HepG2 (cell line): Measurements from ENCODE around the gene SEBOX. TPM values are rescaled to one million over a fixed set of nuclear protein-coding genes. Genes with fewer than 3 reads are reported as not detected.

ENCODE experiments used
- CBX2 ChIP-seq, 2 experiments: fragments of 200-600 bp in 1 of 2; sonication (generic); formaldehyde crosslinking in 1 of 2; IDR thresholded peaks; 2 replicates each; pipeline versions ENCODE4 v1.7.0 to v1.8.1; 2018 to 2022; ENCODE audit warnings: low read depth in 2 of 2, low read length in 1 of 2, mild to moderate bottlenecking in 1 of 2, missing genetic modification reagents in 1 of 2
- DNMT3B ChIP-seq: conservative IDR thresholded peaks from 2 replicates; pipeline ENCODE4 v1.6.1; 2016; ENCODE audit warnings: missing biosample characterization, control low read depth
- ISX ChIP-seq: sonication (generic); formaldehyde crosslinking; conservative IDR thresholded peaks from 2 replicates; pipeline ENCODE4 v1.5.0; 2020; ENCODE audit warnings: missing genetic modification reagents
- MXD3 ChIP-seq: IDR thresholded peaks from 2 replicates; pipeline ENCODE4 v1.6.1; 2016; ENCODE audit warnings: mild to moderate bottlenecking, missing biosample characterization, missing genetic modification reagents
- NFRKB ChIP-seq: fragments of 450-650 bp; IDR thresholded peaks from 2 replicates; pipeline ENCODE4 v1.6.1; 2017
- POLR2G ChIP-seq: fragments of 200-400 bp; formaldehyde crosslinking; IDR thresholded peaks from 2 replicates; pipeline ENCODE4 v1.6.1; 2018; ENCODE audit warnings: mild to moderate bottlenecking, low read depth, low read length, moderate library complexity
- RFX3 ChIP-seq: IDR thresholded peaks from 2 replicates; pipeline ENCODE4 v1.6.1; 2016; ENCODE audit warnings: missing biosample characterization, missing genetic modification reagents
- SATB2 ChIP-seq: sonication (generic); formaldehyde crosslinking; IDR thresholded peaks from 2 replicates; pipeline ENCODE4 v1.5.0; 2020; ENCODE audit warnings: missing genetic modification reagents
- SMARCE1 ChIP-seq: fragments of 450-650 bp; IDR thresholded peaks from 2 replicates; pipeline ENCODE4 v1.6.1; 2017; ENCODE audit warnings: borderline replicate concordance
- SNAPC2 ChIP-seq: sonication (generic); formaldehyde crosslinking; IDR thresholded peaks from 2 replicates; pipeline ENCODE4 v1.8.1; 2022; ENCODE audit warnings: mild to moderate bottlenecking, missing genetic modification reagents
- SP140L ChIP-seq: sonication (generic); formaldehyde crosslinking; IDR thresholded peaks from 2 replicates; pipeline ENCODE4 v1.4.0; 2020; ENCODE audit warnings: missing genetic modification reagents, borderline replicate concordance
- TAF15 ChIP-seq: fragments of 200-400 bp; formaldehyde crosslinking; IDR thresholded peaks from one replicate; pipeline ENCODE4 v1.6.1; 2018; ENCODE audit warnings: mild to moderate bottlenecking, low read depth, low read length; ENCODE audit not compliant: poor library complexity, severe bottlenecking
- TBX3 ChIP-seq: fragments of 450-650 bp; IDR thresholded peaks from 2 replicates; pipeline ENCODE4 v1.6.1; 2017; ENCODE audit warnings: antibody characterized with exemption, mild to moderate bottlenecking, inconsistent platforms, borderline replicate concordance
- ZNF160 ChIP-seq: sonication (generic); formaldehyde crosslinking; IDR thresholded peaks from 2 replicates; pipeline ENCODE4 v1.8.0; 2022; ENCODE audit warnings: mild to moderate bottlenecking, inconsistent platforms, missing genetic modification reagents
- ZNF367 ChIP-seq: sonication (generic); formaldehyde crosslinking; IDR thresholded peaks from 2 replicates; pipeline ENCODE4 v1.4.0; 2020; ENCODE audit warnings: missing genetic modification reagents, borderline replicate concordance
- ZNF44 ChIP-seq: sonication (generic); formaldehyde crosslinking; IDR thresholded peaks from 2 replicates; pipeline ENCODE4 v1.5.1; 2020; ENCODE audit warnings: mild to moderate bottlenecking, missing genetic modification reagents
- ZNF598 ChIP-seq: sonication (generic); formaldehyde crosslinking; IDR thresholded peaks from 2 replicates; pipeline ENCODE4 v1.5.1; 2020; ENCODE audit warnings: mild to moderate bottlenecking, missing genetic modification reagents, borderline replicate concordance
- ZNF737 ChIP-seq: sonication (generic); formaldehyde crosslinking; IDR thresholded peaks from 2 replicates; pipeline ENCODE4 v1.5.0; 2020; ENCODE audit warnings: missing genetic modification reagents, mild to moderate bottlenecking, borderline replicate concordance
- polyA plus RNA-seq, 8 experiments: library from polyadenylated mRNA; depleted of rRNA in 3 of 8; stranded (reverse) in 7 of 8; unstranded in 1 of 8; fragments of >200 nt; fragmentation: Illumina TruSeq in 4 of 8; extraction: Trizol in 4 of 8; gene quantifications; 2 replicates each; pipeline versions ENCODE4 v1.2.1 to v1.2.3, GENCODE V29; 2011 to 2016; ENCODE audit warnings: low read depth in 4 of 8, missing spikeins in 1 of 8, mixed read lengths in 1 of 8; ENCODE audit not compliant: insufficient read depth in 1 of 8
- total RNA-seq, 5 experiments: library from RNA; depleted of rRNA; stranded (reverse); fragments of >200 nt; fragmentation: Illumina TruSeq; extraction: Trizol; gene quantifications; 2 replicates each; pipeline ENCODE4 v1.2.3, GENCODE V29; 2016; ENCODE audit warnings: low read depth in 1 of 5
- TF ChIP-seq, protein P1 (sequence below): sonication (generic); formaldehyde crosslinking; IDR thresholded peaks from 2 replicates; pipeline ENCODE4 v1.4.0; 2020; ENCODE audit warnings: mild to moderate bottlenecking, missing genetic modification reagents
- TF ChIP-seq, protein P2 (sequence below): sonication (generic); formaldehyde crosslinking; IDR thresholded peaks from 2 replicates; pipeline ENCODE4 v1.5.1; 2020; ENCODE audit warnings: mild to moderate bottlenecking, missing genetic modification reagents, moderate library complexity
- TF ChIP-seq, protein P3 (sequence below): sonication (generic); formaldehyde crosslinking; IDR thresholded peaks from 2 replicates; pipeline ENCODE4 v1.8.0; 2022; ENCODE audit warnings: mild to moderate bottlenecking, missing genetic modification reagents; ENCODE audit not compliant: insufficient replicate concordance

The SEBOX gene
- total and polyA plus RNA-seq, 2 of the 13 experiments (the other 11 are each of a cell fraction or from before 2014, with no cell fraction given): not detected

DNA sequence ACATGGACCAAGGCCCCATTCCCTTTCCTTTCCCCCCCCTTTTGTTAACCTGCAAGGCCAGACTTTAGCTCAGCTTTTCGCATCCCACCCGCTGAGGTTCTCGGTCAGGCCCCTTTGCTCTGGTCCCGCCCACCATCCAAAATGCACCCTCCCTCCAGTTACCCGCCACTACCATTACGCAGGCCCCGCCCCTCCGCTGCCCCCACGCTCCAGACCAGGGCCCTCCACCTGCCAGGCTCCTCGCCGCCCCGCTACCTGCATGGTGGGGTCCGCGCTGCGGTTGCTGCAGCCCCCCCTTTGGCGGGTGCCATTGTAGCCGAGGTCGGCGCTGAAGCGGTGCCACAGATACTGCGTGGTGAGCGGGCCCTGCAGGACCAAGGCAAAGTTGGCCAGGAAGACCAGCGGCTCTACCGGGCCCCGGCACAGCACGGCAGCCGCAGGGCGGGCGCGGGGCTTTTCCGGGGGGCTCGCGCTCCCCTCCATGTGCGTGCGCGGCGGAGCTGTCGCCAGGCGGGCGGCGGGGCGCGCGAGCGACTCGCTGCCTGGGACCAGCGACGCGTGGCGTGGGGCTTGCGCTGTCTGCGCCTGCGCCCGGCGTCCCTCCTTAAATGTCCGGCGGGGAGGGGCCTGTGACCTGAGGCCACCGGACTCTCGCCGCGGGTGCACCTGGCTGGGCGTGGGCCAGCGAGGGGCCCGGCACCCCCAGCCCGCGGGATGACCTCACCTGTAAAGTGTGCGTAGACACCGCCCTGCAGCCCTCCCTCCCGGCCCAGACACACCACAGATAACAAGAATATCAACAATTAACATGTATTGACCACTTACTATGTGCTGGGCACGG, 40.9 kb upstream of the SEBOX start, which contains the start of gene SLC46A1 (continued):
- TF ChIP-seq MXD3 (CRISPR knock-in tag) (no peak; the same call in 1 of the 2 replicates), TAF15 (no peak), SATB2 (CRISPR knock-in tag) (no peak), POLR2G (peak; percentile 55), ZNF367 (CRISPR knock-in tag) (no peak), NFRKB (no peak), RFX3 (CRISPR knock-in tag) (no peak), SNAPC2 (CRISPR knock-in tag) (no peak), ZNF737 (no peak), ZNF598 (CRISPR knock-in tag) (no peak), DNMT3B (no peak), TBX3 (no peak), ZNF44 (CRISPR knock-in tag) (no peak), SP140L (CRISPR knock-in tag) (no peak), CBX2 (IDR thresholded peaks at IDR 0.05; ENCODE audit: low read depth, low read length) (no peak), CBX2 (CRISPR knock-in tag; IDR thresholded peaks at IDR 0.05; ENCODE audit: low read depth) (no peak), ISX (CRISPR knock-in tag) (no peak), SMARCE1 (no peak), ZNF160 (0 out of 2 replicates have a peak, but pooled peaks have one; percentile 50)
- TF ChIP-seq, protein P1, sequence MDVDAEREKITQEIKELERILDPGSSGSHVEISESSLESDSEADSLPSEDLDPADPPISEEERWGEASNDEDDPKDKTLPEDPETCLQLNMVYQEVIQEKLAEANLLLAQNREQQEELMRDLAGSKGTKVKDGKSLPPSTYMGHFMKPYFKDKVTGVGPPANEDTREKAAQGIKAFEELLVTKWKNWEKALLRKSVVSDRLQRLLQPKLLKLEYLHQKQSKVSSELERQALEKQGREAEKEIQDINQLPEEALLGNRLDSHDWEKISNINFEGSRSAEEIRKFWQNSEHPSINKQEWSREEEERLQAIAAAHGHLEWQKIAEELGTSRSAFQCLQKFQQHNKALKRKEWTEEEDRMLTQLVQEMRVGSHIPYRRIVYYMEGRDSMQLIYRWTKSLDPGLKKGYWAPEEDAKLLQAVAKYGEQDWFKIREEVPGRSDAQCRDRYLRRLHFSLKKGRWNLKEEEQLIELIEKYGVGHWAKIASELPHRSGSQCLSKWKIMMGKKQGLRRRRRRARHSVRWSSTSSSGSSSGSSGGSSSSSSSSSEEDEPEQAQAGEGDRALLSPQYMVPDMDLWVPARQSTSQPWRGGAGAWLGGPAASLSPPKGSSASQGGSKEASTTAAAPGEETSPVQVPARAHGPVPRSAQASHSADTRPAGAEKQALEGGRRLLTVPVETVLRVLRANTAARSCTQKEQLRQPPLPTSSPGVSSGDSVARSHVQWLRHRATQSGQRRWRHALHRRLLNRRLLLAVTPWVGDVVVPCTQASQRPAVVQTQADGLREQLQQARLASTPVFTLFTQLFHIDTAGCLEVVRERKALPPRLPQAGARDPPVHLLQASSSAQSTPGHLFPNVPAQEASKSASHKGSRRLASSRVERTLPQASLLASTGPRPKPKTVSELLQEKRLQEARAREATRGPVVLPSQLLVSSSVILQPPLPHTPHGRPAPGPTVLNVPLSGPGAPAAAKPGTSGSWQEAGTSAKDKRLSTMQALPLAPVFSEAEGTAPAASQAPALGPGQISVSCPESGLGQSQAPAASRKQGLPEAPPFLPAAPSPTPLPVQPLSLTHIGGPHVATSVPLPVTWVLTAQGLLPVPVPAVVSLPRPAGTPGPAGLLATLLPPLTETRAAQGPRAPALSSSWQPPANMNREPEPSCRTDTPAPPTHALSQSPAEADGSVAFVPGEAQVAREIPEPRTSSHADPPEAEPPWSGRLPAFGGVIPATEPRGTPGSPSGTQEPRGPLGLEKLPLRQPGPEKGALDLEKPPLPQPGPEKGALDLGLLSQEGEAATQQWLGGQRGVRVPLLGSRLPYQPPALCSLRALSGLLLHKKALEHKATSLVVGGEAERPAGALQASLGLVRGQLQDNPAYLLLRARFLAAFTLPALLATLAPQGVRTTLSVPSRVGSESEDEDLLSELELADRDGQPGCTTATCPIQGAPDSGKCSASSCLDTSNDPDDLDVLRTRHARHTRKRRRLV (CRISPR knock-in tag): no peak
- TF ChIP-seq, protein P2, sequence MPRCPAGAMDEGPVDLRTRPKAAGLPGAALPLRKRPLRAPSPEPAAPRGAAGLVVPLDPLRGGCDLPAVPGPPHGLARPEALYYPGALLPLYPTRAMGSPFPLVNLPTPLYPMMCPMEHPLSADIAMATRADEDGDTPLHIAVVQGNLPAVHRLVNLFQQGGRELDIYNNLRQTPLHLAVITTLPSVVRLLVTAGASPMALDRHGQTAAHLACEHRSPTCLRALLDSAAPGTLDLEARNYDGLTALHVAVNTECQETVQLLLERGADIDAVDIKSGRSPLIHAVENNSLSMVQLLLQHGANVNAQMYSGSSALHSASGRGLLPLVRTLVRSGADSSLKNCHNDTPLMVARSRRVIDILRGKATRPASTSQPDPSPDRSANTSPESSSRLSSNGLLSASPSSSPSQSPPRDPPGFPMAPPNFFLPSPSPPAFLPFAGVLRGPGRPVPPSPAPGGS (CRISPR knock-in tag): peak; percentile 64; the same call in 1 of the 2 replicates
- TF ChIP-seq, protein P3, sequence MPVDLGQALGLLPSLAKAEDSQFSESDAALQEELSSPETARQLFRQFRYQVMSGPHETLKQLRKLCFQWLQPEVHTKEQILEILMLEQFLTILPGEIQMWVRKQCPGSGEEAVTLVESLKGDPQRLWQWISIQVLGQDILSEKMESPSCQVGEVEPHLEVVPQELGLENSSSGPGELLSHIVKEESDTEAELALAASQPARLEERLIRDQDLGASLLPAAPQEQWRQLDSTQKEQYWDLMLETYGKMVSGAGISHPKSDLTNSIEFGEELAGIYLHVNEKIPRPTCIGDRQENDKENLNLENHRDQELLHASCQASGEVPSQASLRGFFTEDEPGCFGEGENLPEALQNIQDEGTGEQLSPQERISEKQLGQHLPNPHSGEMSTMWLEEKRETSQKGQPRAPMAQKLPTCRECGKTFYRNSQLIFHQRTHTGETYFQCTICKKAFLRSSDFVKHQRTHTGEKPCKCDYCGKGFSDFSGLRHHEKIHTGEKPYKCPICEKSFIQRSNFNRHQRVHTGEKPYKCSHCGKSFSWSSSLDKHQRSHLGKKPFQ (CRISPR knock-in tag): no peak
